ENCODE results near the gene DNAJC28.

DNAJC28 gene

GRCh38 chr21:33480481-33481103 is 10.9 kb downstream of the DNAJC28 start:
- no peak for TF ChIP-seq CTCF (IDR thresholded peaks at IDR 0.05)

DNA sequence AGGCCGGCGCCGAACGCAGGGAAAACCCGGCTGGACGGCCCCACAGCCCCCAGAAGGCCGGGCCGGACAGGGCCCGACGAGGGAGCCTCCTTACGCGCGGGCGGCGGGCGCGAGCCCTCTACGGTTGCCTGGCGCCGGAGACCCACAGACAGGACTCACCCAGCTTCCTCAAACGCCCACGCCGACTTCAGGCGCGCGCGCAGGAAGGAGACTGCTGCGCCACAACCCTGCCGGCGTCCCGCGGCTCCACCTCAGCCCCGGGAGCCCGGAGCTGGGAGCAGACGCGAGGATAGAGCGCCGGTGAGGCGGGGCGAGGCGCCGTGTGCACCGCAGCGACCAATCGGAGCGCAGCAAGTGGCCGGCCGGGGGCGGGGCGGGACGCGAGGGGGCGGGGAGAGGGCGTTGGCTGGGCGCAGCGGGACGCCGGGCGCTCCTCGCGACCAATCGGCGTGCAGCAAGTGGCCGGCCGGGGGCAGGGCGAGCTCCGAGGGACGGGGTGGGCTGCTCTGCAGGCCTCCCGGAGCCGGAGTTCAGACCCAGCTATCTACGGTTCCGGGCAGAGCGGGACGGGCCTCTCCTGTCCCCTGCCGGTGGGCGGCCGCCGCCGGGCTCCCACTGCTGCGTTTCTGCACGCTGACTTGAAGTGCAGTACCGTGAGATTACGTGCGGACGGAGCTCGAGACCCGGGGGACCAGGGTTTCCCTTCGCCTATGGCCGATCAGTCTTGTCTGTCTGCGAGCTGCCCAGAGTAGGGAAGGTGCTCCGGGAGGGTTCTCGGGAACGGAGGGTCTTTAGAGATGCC is 11.6 kb downstream of the DNAJC28 start, which contains the start of gene TMEM50B:
Gene TMEM50B, minus strand, starts transcription at position 296 of the 802 bp plus-strand sequence. CDS start 11,089 bp downstream, outside the sequence.
- TF ChIP-seq CTCF (IDR thresholded peaks at IDR 0.05): peak; percentile 20; the same call in 1 of the 2 replicates

GRCh38 chr21:33478935-33479678 is 12.4 kb downstream of the DNAJC28 start:
- no peak; the same call in 1 of the 2 replicates for TF ChIP-seq CTCF (IDR thresholded peaks at IDR 0.05)

GRCh38 chr21:33478182-33478581 is 13.3 kb downstream of the DNAJC28 start:
- TF ChIP-seq CTCF (IDR thresholded peaks at IDR 0.05): no peak

- no peak for TF ChIP-seq CTCF (IDR thresholded peaks at IDR 0.05)
Measured at GRCh38 chr21:33477066-33477465, 14.4 kb downstream of the DNAJC28 start.

DNA sequence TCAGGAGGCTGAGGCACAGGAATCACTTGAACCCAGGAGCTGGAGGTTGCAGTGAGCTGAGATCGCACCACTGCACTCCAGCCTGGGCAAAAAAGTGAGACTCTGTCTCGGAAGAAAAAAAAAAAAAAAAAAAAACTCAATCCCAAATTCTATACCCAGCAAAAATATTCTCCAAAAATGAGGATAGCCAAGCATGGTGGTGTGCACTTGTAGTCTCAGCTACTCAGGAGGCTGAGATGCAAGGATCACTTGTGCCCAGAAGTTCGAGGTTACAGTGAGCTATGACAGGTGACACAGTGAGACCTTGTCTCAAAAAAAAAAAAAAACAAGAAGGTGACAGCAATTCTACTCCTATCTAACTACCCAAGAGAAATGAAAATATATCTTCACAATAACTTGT is 18.2 kb downstream of the DNAJC28 start:
- no peak for TF ChIP-seq CTCF (IDR thresholded peaks at IDR 0.05)

DNA sequence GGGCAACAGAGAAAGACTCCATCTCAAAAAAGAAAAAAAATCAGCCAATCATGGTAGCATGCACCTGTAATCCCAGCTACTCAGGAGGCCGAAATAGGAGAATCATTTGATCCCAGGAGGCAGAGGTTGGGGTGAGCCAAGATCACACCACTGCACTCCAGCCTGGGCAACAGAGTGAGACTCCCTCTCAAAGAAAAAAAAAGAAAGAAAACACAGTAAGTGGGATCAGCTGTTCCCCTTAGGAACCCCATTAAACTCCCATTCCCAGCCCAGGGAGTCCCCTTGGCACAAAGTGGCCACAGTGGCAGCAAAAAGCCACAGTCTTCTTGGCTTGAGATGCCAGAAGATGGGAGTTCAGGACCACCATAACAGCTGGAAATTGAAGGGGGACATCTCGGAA is 20.8 kb downstream of the DNAJC28 start:
- no peak for TF ChIP-seq CTCF (IDR thresholded peaks at IDR 0.05)
